PFSK-1 (cell line): ENCODE results near the gene DISP3.

Experiments
- FOXP2 ChIP-seq: optimal IDR thresholded peaks from 2 replicates; pipeline ENCODE3; 2011; ENCODE audit warnings: borderline replicate concordance, control low read depth, inconsistent platforms; ENCODE audit not compliant: insufficient read depth; ENCODE audit errors: extremely low read length, extremely low read depth
- POLR2AphosphoS5 ChIP-seq: IDR thresholded peaks from 2 replicates; pipeline ENCODE4 v1.6.1; 2012; ENCODE audit warnings: low read depth, mild to moderate bottlenecking, control low read depth, low read length, moderate library complexity
- REST ChIP-seq, 2 experiments: IDR thresholded peaks; 2 replicates each; pipeline versions ENCODE4 v1.6.1 to v1.8.0; 2011 to 2012; ENCODE audit warnings: low read depth in 2 of 2, low read length in 2 of 2, control low read depth in 1 of 2, inconsistent platforms in 1 of 2, mild to moderate bottlenecking in 1 of 2, moderate library complexity in 1 of 2; ENCODE audit not compliant: insufficient read depth in 1 of 2
- SIN3A ChIP-seq: IDR thresholded peaks from 2 replicates; pipeline ENCODE4 v1.6.1; 2012; ENCODE audit warnings: mild to moderate bottlenecking, low read length, moderate library complexity, borderline replicate concordance; ENCODE audit not compliant: insufficient read depth
- TAF1 ChIP-seq: IDR thresholded peaks from 2 replicates; pipeline ENCODE4 v1.6.1; 2012; ENCODE audit warnings: low read length, control low read depth, borderline replicate concordance; ENCODE audit not compliant: insufficient read depth

DISP3 gene

GRCh38 chr1:11528611-11529261 is 49.8 kb downstream of the DISP3 start:
- TF ChIP-seq TAF1 (no peak), REST (IDR thresholded peaks at IDR 0.05; ENCODE audit: insufficient read depth in 1 of 2, low read depth in 2 of 2, low read length in 2 of 2) (no peak)

GRCh38 chr1:11529330-11529729 is 50.4 kb downstream of the DISP3 start:
- TF ChIP-seq TAF1 (no peak), SIN3A (no peak), FOXP2 (no peak), REST (IDR thresholded peaks at IDR 0.05; ENCODE audit: insufficient read depth in 1 of 2, low read depth in 2 of 2, low read length in 2 of 2) (no peak), POLR2AphosphoS5 (no peak)

- TF ChIP-seq TAF1 (no peak), FOXP2 (no peak), SIN3A (no peak), POLR2AphosphoS5 (no peak), REST (IDR thresholded peaks at IDR 0.05; ENCODE audit: insufficient read depth in 1 of 2, low read depth in 2 of 2, low read length in 2 of 2) (no peak)
Measured at GRCh38 chr1:11529763-11530730, 51.1 kb downstream of the DISP3 start.

- no peak for TF ChIP-seq TAF1
- TF ChIP-seq FOXP2: no peak
- TF ChIP-seq POLR2AphosphoS5: no peak
- TF ChIP-seq REST (IDR thresholded peaks at IDR 0.05; ENCODE audit: insufficient read depth in 1 of 2, low read depth in 2 of 2, low read length in 2 of 2): no peak
- TF ChIP-seq SIN3A: no peak
Measured at GRCh38 chr1:11530731-11531311, 51.9 kb downstream of the DISP3 start.
